ENCODE data around the gene TREML2. TPM values are rescaled to one million over a fixed set of nuclear protein-coding genes. Genes with fewer than 3 reads are reported as not detected.

The TREML2 gene
- total and polyA plus RNA-seq, 2 of the 8 experiments (the other 6 are each of a cell fraction or from before 2014, with no cell fraction given), result 0.09 to 0.18 TPM

- FAIRE-seq (peak; percentile 58), DNase-seq (ENCODE audit: low read depth in 1 of 2, low spot score in 2 of 2) (no peak)
- H2BK120ac ChIP-seq (replicated peaks; ENCODE audit: low read depth, low read length), result no peak overlapping the region
- H3K27ac ChIP-seq (ENCODE audit: low read depth, low read length), result no peak overlapping the region
- no peaks in the 10 kb centered on the region for H3K36me3 ChIP-seq (ENCODE audit: control insufficient read depth in 2 of 4, insufficient read depth in 4 of 4, low read length in 3 of 4)
- 93% methylated on average over 7 of the region's 7 CpGs; no CpG with 5 or more reads in 1 of the 2 experiments for WGBS, 2 experiments (ENCODE audit: extremely low coverage in 1 of 2, insufficient coverage in 1 of 2, insufficient read length in 1 of 2, insufficient replicate concordance in 2 of 2, low coverage in 1 of 2, low lambda C conversion rate in 2 of 2, missing lambda C conversion rate in 1 of 2)
- no peak overlapping the region for H3K4me3 ChIP-seq (ENCODE audit: extremely low read depth in 1 of 4, insufficient read depth in 2 of 4, low read depth in 3 of 4, low read length in 4 of 4)
- H3K4me2 ChIP-seq (ENCODE audit: insufficient read depth in 1 of 2, low read depth in 2 of 2, low read length in 2 of 2), result no peak overlapping the region
- ChIA-PET POLR2A (ENCODE audit: partially characterized antibody) (interaction anchor here (1.3 kb wide), 1 partner anchor 8 kb away, joined by 4 read pairs; no protein-coding TSS in a partner anchor), CTCF (ENCODE audit: partially characterized antibody) (interaction anchor here (0.6 to 1.7 kb wide), 8 partner anchors 9 to 807 kb away, joined by 3 to 4 read pairs (median 3); partner anchors contain the start of gene TREML4)
- no peak overlapping the region for H2BK20ac ChIP-seq (ENCODE audit: low read length)
- no peaks in the 10 kb centered on the region for H3K4me1 ChIP-seq (replicated peaks in 1 of 4; ENCODE audit: control insufficient read depth in 3 of 4, insufficient read depth in 4 of 4, low read length in 3 of 4)
- H2BK15ac ChIP-seq (ENCODE audit: low read length), result no peak overlapping the region
- no peak overlapping the region for H2AFZ ChIP-seq (ENCODE audit: low read length)
- no peak overlapping the region for H3K14ac ChIP-seq (ENCODE audit: insufficient read length)
- no peak overlapping the region for H3K56ac ChIP-seq (replicated peaks; ENCODE audit: insufficient read length, low read depth, low read length)
- peaks cover 2% of the 10 kb centered on the region; the same call in 1 of the 2 replicates for H3K23me2 ChIP-seq (ENCODE audit: low read depth, low read length)
- H4K8ac ChIP-seq (ENCODE audit: extremely low read depth, insufficient read depth, low read length), result no peak overlapping the region
- H3K4ac ChIP-seq (replicated peaks; ENCODE audit: insufficient read length, low read depth, low read length), result no peak overlapping the region
- no peak overlapping the region for H3K23ac ChIP-seq (ENCODE audit: insufficient read length)
- H3K79me1 ChIP-seq (ENCODE audit: low read depth, low read length), result no peaks in the 10 kb centered on the region
- no peak overlapping the region for H2AK5ac ChIP-seq (ENCODE audit: low read depth, low read length)
- no peak overlapping the region for H3K18ac ChIP-seq (ENCODE audit: extremely low read depth, low read length)
- peaks cover 0 to under 1% of the 10 kb centered on the region in 2 experiments for H4K20me1 ChIP-seq (replicated peaks in 1 of 2; ENCODE audit: control insufficient read depth in 1 of 2, insufficient read depth in 2 of 2, low read length in 2 of 2)
- no peak for TF ChIP-seq RNF2 (IDR thresholded peaks at IDR 0.05; ENCODE audit: borderline replicate concordance, low read depth, low read length, missing control alignments, poor library complexity, severe bottlenecking)
- H3K9me3 ChIP-seq (ENCODE audit: insufficient read depth in 2 of 2, low read depth in 1 of 2, low read length in 1 of 2), result no peaks in the 10 kb centered on the region
- no peak overlapping the region for H3K9ac ChIP-seq (replicated peaks in 1 of 4; ENCODE audit: extremely low read depth in 1 of 4, low read depth in 3 of 4, low read length in 3 of 4)
- H3K79me2 ChIP-seq (ENCODE audit: control insufficient read depth in 1 of 2, insufficient read depth in 2 of 2, low read length in 2 of 2), result no peaks in the 10 kb centered on the region
- H2BK5ac ChIP-seq (ENCODE audit: low read depth, low read length), result no peak overlapping the region
- H2BK12ac ChIP-seq (ENCODE audit: low read depth, low read length), result no peak overlapping the region
- no peaks in the 10 kb centered on the region for H3K27me3 ChIP-seq (replicated peaks in 1 of 4; ENCODE audit: control insufficient read depth in 3 of 4, extremely low read depth in 1 of 4, insufficient read depth in 3 of 4, low read length in 3 of 4)
- H4K5ac ChIP-seq (ENCODE audit: insufficient read length, low read depth, low read length), result no peak overlapping the region
- H4K91ac ChIP-seq (replicated peaks; ENCODE audit: insufficient read length, low read length), result no peak overlapping the region
These were observed 47.1 kb upstream of the TREML2 start for GRCh38 chr6:41247882-41248705.
